MCF 10A (cell line): Measurements from ENCODE around the gene HMGCS1. TPM values are rescaled to one million over a fixed set of nuclear protein-coding genes. Genes with fewer than 3 reads are reported as not detected.

Source experiments
- Bru-seq: library from RNA; stranded (reverse); fragments of 400-500 nt; gene quantifications from one replicate; lab custom pipeline; 2021; lab: Mats Ljungman, UMichigan
- BruChase-seq, 2 experiments: library from RNA; stranded (reverse); fragments of 400-500 nt; gene quantifications; one replicate each; lab custom pipeline; 2021; lab: Mats Ljungman, UMichigan
- BruUV-seq: library from RNA; stranded (reverse); fragments of 400-500 nt; replicated peaks from 2 replicates; lab custom pipeline; 2021; lab: Mats Ljungman, UMichigan
- CTCF ChIA-PET: fragments of 300-600 bp; sonication (Branson Sonifier 250); formaldehyde crosslinking; extraction: SDS; loops from one replicate; lab custom pipeline; 2021; ENCODE audit warnings: antibody characterized with exemption, inconsistent platforms; lab: Yijun Ruan, JAX
- POLR2A ChIA-PET: fragments of 300-600, 350-650 bp; sonication (Branson Sonifier 250); formaldehyde crosslinking; extraction: SDS; loops from one replicate; lab custom pipeline; 2020; ENCODE audit warnings: antibody characterized with exemption, inconsistent platforms; lab: Yijun Ruan, JAX
- DNase-seq: peaks from one replicate; pipeline ENCODE4 v3.0.0-alpha.2; 2018; ENCODE audit not compliant: unreplicated experiment
- H3K27ac Mint-ChIP-seq: one replicate; pipeline ENCODE4 v1.8.0; 2022; ENCODE audit warnings: mild to moderate bottlenecking, low read depth, mixed read lengths; ENCODE audit not compliant: unreplicated experiment
- H3K27me3 Mint-ChIP-seq: one replicate; pipeline ENCODE4 v1.8.0; 2022; ENCODE audit warnings: mixed read lengths; ENCODE audit not compliant: insufficient read depth, unreplicated experiment
- H3K36me3 Mint-ChIP-seq: one replicate; pipeline ENCODE4 v1.8.0; 2022; ENCODE audit warnings: mild to moderate bottlenecking, moderate library complexity, mixed read lengths; ENCODE audit not compliant: insufficient read depth, unreplicated experiment
- H3K4me1 Mint-ChIP-seq: one replicate; pipeline ENCODE4 v1.8.0; 2022; ENCODE audit warnings: mixed read lengths; ENCODE audit not compliant: insufficient read depth, unreplicated experiment
- H3K4me3 Mint-ChIP-seq: one replicate; pipeline ENCODE4 v1.8.0; 2022; ENCODE audit warnings: mild to moderate bottlenecking, moderate library complexity, mixed read lengths; ENCODE audit not compliant: unreplicated experiment
- H3K9me3 Mint-ChIP-seq: one replicate; pipeline ENCODE4 v1.8.0; 2022; ENCODE audit warnings: mixed read lengths; ENCODE audit not compliant: unreplicated experiment
- CTCF ChIP-seq: fragments of 200-600 bp; IDR thresholded peaks from one replicate; pipeline ENCODE4 v1.8.0; 2022; ENCODE audit warnings: antibody characterized with exemption, mild to moderate bottlenecking; ENCODE audit not compliant: unreplicated experiment
- intact Hi-C: fragments of 100-400 bp; cut with micrococcal nuclease; formaldehyde crosslinking; loops from 2 replicates; pipeline ENCODE4 v1.14.1; 2022
- long read RNA-seq: library from polyadenylated mRNA; stranded (forward); transcript quantifications from one replicate; pipeline ENCODE4 v2.0.0, GENCODE V29; 2022
- total RNA-seq: library from RNA; stranded (reverse); gene quantifications from 2 replicates; pipeline ENCODE4 v1.2.3, GENCODE V29; 2022

The HMGCS1 gene
- total RNA-seq (36.2 and 42.6 TPM in 2 replicates), Bru-seq, nascent RNA (percentile 88 among the genes with signal in this experiment), BruChase-seq, experiment 1, labeled RNA remaining after a 6-hour chase (percentile 92 among the genes with signal in this experiment), BruChase-seq, experiment 2, labeled RNA remaining after a 2-hour chase (percentile 93 among the genes with signal in this experiment)
- long read RNA-seq, partial matches to known transcripts, result 9 of 14 reads
- long read RNA-seq, other reads (novel, unspliced or antisense), result 2 of 14 reads

GRCh38 chr5:43313035-43313853 is at the start of gene HMGCS1:
HMGCS1 (minus strand) TSS chr5:43313412; CDS start chr5:43298965, 14,447 bp downstream.
- H3K27ac Mint-ChIP-seq, result peak within 1 kb of the TSS; percentile 96
- no peak for TF ChIP-seq CTCF
- peak; percentile 99 for DNase-seq
- peaks cover 53% of the 10 kb centered on the region for H3K4me1 Mint-ChIP-seq
- POLR2A ChIA-PET, result interaction anchor here (0.6 to 4.0 kb wide), 44 partner anchors 15 to 1079 kb away, joined by 3 to 52 read pairs (median 4); partner anchors contain the start of genes C5orf34, NIM1K, TMEM267 and ZNF131
- H3K9me3 Mint-ChIP-seq, result no peaks in the 10 kb centered on the region
- H3K4me3 Mint-ChIP-seq, result peak within 1 kb of the TSS; percentile 100
- H3K27me3 Mint-ChIP-seq, result no peaks in the 10 kb centered on the region
- intact Hi-C loops, result loop anchor here (2.0 kb wide), 1 partner anchor 170 kb away; the partner anchor contains the start of gene TMEM267
- BruUV-seq, result no TSS peak
- peaks cover 21% of the 10 kb centered on the region for H3K36me3 Mint-ChIP-seq
- CTCF ChIA-PET, result interaction anchor here (0.6 to 7.1 kb wide), 8 partner anchors 10 to 799 kb away, joined by 3 to 83 read pairs (median 4); partner anchors contain the start of gene TMEM267

- CTCF ChIA-PET, result no interaction called here
Observed at GRCh38 chr5:43358726-43359125, 45.5 kb upstream of the HMGCS1 start.

GRCh38 chr5:43358301-43358700 is 45.1 kb upstream of the HMGCS1 start:
- H3K4me3 Mint-ChIP-seq, result no peak overlapping the region
- no peaks in the 10 kb centered on the region for H3K36me3 Mint-ChIP-seq
- no peak for DNase-seq
- ChIA-PET CTCF (no interaction called here), POLR2A (interaction anchor here (0.7 to 1.3 kb wide), 3 partner anchors 45 to 1569 kb away, joined by 3 read pairs; no protein-coding TSS in a partner anchor)
- H3K27me3 Mint-ChIP-seq, result no peaks in the 10 kb centered on the region
- H3K9me3 Mint-ChIP-seq, result no peaks in the 10 kb centered on the region
- H3K27ac Mint-ChIP-seq, result no peak overlapping the region
- H3K4me1 Mint-ChIP-seq, result peaks cover under 1% of the 10 kb centered on the region
- no peak for TF ChIP-seq CTCF
- BruUV-seq, result no TSS peak
- intact Hi-C loops, result no loop called here

More at GRCh38 chr5:43358726-43359125, 45.5 kb upstream of the HMGCS1 start:
- intact Hi-C loops, result no loop called here
- Mint-ChIP-seq H3K36me3 (no peaks in the 10 kb centered on the region), H3K27ac (no peak overlapping the region), H3K4me3 (no peak overlapping the region), H3K9me3 (no peaks in the 10 kb centered on the region), H3K27me3 (no peaks in the 10 kb centered on the region), H3K4me1 (peaks cover 5% of the 10 kb centered on the region)
- BruUV-seq, result no TSS peak
- POLR2A ChIA-PET, result interaction anchor here (1.0 to 1.3 kb wide), 2 partner anchors 45 to 46 kb away, joined by 3 read pairs; no protein-coding TSS in a partner anchor
- DNase-seq, result no peak
- TF ChIP-seq CTCF, result no peak
